Smooth muscle cell (in vitro differentiated cells): ENCODE data around the gene PRR19. TPM values are rescaled to one million over a fixed set of nuclear protein-coding genes. Genes with fewer than 3 reads are reported as not detected.

Experiments used
- DNase-seq: peaks from one replicate; lab custom pipeline; 2025; ENCODE audit not compliant: unreplicated experiment; lab: John Stamatoyannopoulos, UW
- H2AFZ ChIP-seq: fragments of 200-600 bp; sonication (generic); 2 replicates; pipeline ENCODE4 v1.6.0; 2016; ENCODE audit warnings: antibody characterized with exemption, low read depth, mild to moderate bottlenecking
- H3F3A ChIP-seq: fragments of 200-600 bp; sonication (generic); 2 replicates; pipeline ENCODE4 v1.6.0; 2017; ENCODE audit warnings: antibody characterized with exemption, low read depth
- H3K27ac ChIP-seq: fragments of 200-600 bp; sonication (generic); 2 replicates; pipeline ENCODE4 v1.5.1; 2016; ENCODE audit warnings: low read depth, mild to moderate bottlenecking
- H3K27me3 ChIP-seq: fragments of 200-600 bp; sonication (generic); 2 replicates; pipeline ENCODE4 v1.6.1; 2016; ENCODE audit warnings: low read depth, mild to moderate bottlenecking
- H3K36me3 ChIP-seq: fragments of 200-600 bp; sonication (generic); 2 replicates; pipeline ENCODE4 v1.5.1; 2016; ENCODE audit warnings: low read depth
- H3K4me1 ChIP-seq: fragments of 200-600 bp; sonication (generic); 2 replicates; pipeline ENCODE4 v1.5.1; 2016; ENCODE audit warnings: low read depth
- H3K4me2 ChIP-seq: fragments of 200-600 bp; sonication (generic); 2 replicates; pipeline ENCODE4 v1.6.0; 2016; ENCODE audit warnings: mild to moderate bottlenecking
- H3K4me3 ChIP-seq: fragments of 200-600 bp; sonication (generic); 2 replicates; pipeline ENCODE4 v1.5.1; 2016; ENCODE audit warnings: mild to moderate bottlenecking
- H3K79me2 ChIP-seq: fragments of 200-600 bp; sonication (generic); 2 replicates; pipeline ENCODE4 v1.6.0; 2016; ENCODE audit warnings: low read depth, mild to moderate bottlenecking
- H3K9ac ChIP-seq: fragments of 200-600 bp; sonication (generic); 2 replicates; pipeline ENCODE4 v1.6.0; 2016; ENCODE audit warnings: low read depth
- H3K9me3 ChIP-seq: fragments of 200-600 bp; sonication (generic); replicated peaks from 2 replicates; pipeline ENCODE4 v1.5.1; 2016; ENCODE audit warnings: low read depth
- H4K20me1 ChIP-seq: fragments of 200-600 bp; sonication (generic); 2 replicates; pipeline ENCODE4 v1.6.0; 2016; ENCODE audit warnings: low read depth
- WGBS: methylation state at CpG from one replicate; pipeline ENCODE4 v1.1.7; 2016; ENCODE audit warnings: low lambda C conversion rate; 5-methylcytosine and 5-hydroxymethylcytosine counted together
- polyA plus RNA-seq: library from polyadenylated mRNA; unstranded; fragments of >200 nt; fragmentation: Nextera tagmentation; extraction: Ambion mirVana; gene quantifications from 2 replicates; pipeline ENCODE4 v1.2.1, GENCODE V29; 2016
- total RNA-seq: library from RNA; depleted of rRNA; stranded (reverse); fragments of >200 nt; gene quantifications from 2 replicates; pipeline ENCODE4 v1.2.3, GENCODE V29; 2014
- TF ChIP-seq, protein P1 (sequence below): fragments of 200-600 bp; sonication (generic); IDR thresholded peaks from 2 replicates; pipeline ENCODE4 v1.5.1; 2017; ENCODE audit warnings: borderline replicate concordance, mild to moderate bottlenecking, antibody characterized with exemption; ENCODE audit not compliant: insufficient read depth, poor library complexity, severe bottlenecking

Gene PRR19
- total and polyA plus RNA-seq, 2 experiments from 2014 or later, result 0.45 to 0.73 TPM

DNA sequence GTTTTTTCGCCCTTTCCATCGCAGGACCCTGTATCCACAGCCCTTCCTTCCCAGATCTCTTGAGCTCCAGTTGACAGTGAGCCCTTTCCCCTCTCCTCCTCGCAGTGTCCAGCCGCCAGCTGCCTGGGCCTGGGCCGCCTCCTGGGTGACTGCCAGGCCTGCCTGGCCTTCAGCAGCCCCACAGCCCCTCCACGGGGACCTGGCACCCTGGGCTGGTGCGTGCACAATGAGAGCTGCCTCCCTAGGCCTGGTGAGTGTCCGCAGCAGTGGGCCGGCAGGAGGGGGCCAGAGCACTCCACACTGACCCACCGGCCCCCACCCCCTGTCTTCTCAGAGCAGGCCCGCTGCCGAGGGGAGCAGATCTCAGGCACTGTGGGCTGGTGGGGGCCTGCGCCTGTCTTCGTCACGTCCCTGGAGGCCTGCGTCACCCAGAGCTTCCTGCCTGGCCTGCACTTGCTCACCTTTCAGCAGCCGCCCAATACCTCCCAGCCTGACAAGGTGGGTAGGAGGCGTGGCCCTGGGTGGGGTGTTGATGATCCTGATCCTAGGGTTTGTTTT is 42.5 kb downstream of the PRR19 start:
- no peaks in the 10 kb centered on the region for H3K9me3 ChIP-seq
- H3F3A ChIP-seq, result no peaks in the 10 kb centered on the region
- no peaks in the 10 kb centered on the region for H3K4me1 ChIP-seq
- no peak overlapping the region for H3K27ac ChIP-seq
- no peaks in the 10 kb centered on the region for H3K27me3 ChIP-seq
- H4K20me1 ChIP-seq, result no peaks in the 10 kb centered on the region
- no peaks in the 10 kb centered on the region for H3K79me2 ChIP-seq
- H3K36me3 ChIP-seq, result no peaks in the 10 kb centered on the region
- no peak overlapping the region for H2AFZ ChIP-seq
- 98% methylated on average over 17 of the region's 18 CpGs for WGBS
- TF ChIP-seq, protein P1, sequence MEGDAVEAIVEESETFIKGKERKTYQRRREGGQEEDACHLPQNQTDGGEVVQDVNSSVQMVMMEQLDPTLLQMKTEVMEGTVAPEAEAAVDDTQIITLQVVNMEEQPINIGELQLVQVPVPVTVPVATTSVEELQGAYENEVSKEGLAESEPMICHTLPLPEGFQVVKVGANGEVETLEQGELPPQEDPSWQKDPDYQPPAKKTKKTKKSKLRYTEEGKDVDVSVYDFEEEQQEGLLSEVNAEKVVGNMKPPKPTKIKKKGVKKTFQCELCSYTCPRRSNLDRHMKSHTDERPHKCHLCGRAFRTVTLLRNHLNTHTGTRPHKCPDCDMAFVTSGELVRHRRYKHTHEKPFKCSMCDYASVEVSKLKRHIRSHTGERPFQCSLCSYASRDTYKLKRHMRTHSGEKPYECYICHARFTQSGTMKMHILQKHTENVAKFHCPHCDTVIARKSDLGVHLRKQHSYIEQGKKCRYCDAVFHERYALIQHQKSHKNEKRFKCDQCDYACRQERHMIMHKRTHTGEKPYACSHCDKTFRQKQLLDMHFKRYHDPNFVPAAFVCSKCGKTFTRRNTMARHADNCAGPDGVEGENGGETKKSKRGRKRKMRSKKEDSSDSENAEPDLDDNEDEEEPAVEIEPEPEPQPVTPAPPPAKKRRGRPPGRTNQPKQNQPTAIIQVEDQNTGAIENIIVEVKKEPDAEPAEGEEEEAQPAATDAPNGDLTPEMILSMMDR, result no peak
- no peak overlapping the region for H3K4me2 ChIP-seq
- no peak overlapping the region for H3K9ac ChIP-seq
- DNase-seq, result no peak
- H3K4me3 ChIP-seq, result no peak overlapping the region

DNA sequence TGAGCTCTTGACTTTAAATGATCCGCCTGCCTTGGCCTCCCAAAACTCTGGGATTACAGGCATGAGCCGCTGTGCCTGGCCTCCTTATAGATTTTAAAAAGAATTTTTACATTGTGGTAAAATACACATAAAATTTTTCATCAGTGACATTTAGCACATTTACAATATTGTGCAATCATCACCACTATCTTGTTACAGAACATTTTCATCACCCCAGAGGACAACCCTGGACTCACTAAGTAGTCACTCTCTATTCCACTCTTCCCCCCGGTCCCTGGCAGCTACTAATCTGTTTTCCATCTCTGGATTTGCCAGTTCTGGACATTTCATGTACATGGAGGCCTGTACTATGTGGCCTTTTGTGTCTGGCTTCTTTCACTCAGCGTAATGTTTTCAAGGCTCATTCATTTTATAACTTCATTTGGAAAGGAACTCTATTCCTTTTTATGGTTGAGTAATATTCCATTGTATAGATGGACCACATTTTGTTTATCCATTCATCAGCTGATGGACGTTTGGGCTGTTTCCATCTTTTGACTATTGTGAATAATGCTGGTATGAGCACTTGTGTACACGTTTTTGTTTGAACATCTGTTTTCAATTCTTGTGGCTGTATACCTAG is 43.4 kb downstream of the PRR19 start:
- DNase-seq, result no peak
- TF ChIP-seq, protein P1, result no peak
- H3F3A ChIP-seq, result no peaks in the 10 kb centered on the region
- H2AFZ ChIP-seq, result no peak overlapping the region
- H3K9me3 ChIP-seq, result no peaks in the 10 kb centered on the region
- WGBS, result 72% methylated on average over 6 of the region's 6 CpGs
- no peaks in the 10 kb centered on the region for H3K79me2 ChIP-seq
- no peaks in the 10 kb centered on the region for H4K20me1 ChIP-seq
- no peaks in the 10 kb centered on the region for H3K4me1 ChIP-seq
- no peak overlapping the region for H3K4me3 ChIP-seq
- H3K4me2 ChIP-seq, result no peak overlapping the region
- H3K9ac ChIP-seq, result no peak overlapping the region
- no peaks in the 10 kb centered on the region for H3K36me3 ChIP-seq
- H3K27me3 ChIP-seq, result no peaks in the 10 kb centered on the region
- H3K27ac ChIP-seq, result no peak overlapping the region

DNA sequence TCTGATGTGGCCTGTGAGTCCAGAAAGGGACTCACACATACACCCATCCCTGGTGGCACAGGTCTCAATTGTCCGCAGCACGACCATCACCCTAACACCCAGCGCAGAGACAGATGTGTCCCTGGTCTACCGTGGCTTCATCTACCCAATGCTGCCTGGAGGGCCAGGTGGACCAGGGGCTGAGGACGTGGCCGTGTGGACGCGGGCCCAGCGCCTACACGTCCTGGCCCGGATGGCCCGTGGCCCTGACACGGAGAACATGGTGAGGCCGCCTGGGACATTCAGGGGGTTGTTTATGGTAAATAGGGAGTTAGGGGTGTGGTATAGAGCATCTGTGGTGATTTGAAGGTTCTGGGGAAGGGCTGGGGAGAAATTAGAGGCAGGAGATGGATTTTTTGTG is 46.3 kb downstream of the PRR19 start:
- 95% methylated on average over 14 of the region's 14 CpGs for WGBS
- Histone ChIP-seq H3K27me3 (no peaks in the 10 kb centered on the region), H3K4me2 (no peak overlapping the region), H3K27ac (no peak overlapping the region), H3K9ac (no peak overlapping the region), H3K79me2 (no peaks in the 10 kb centered on the region), H3K4me3 (no peak overlapping the region), H3K9me3 (no peaks in the 10 kb centered on the region), H3K36me3 (no peaks in the 10 kb centered on the region), H2AFZ (no peak overlapping the region), H3F3A (no peaks in the 10 kb centered on the region), H4K20me1 (no peaks in the 10 kb centered on the region), H3K4me1 (no peaks in the 10 kb centered on the region)
- TF ChIP-seq, protein P1, result no peak
- DNase-seq, result no peak

DNA sequence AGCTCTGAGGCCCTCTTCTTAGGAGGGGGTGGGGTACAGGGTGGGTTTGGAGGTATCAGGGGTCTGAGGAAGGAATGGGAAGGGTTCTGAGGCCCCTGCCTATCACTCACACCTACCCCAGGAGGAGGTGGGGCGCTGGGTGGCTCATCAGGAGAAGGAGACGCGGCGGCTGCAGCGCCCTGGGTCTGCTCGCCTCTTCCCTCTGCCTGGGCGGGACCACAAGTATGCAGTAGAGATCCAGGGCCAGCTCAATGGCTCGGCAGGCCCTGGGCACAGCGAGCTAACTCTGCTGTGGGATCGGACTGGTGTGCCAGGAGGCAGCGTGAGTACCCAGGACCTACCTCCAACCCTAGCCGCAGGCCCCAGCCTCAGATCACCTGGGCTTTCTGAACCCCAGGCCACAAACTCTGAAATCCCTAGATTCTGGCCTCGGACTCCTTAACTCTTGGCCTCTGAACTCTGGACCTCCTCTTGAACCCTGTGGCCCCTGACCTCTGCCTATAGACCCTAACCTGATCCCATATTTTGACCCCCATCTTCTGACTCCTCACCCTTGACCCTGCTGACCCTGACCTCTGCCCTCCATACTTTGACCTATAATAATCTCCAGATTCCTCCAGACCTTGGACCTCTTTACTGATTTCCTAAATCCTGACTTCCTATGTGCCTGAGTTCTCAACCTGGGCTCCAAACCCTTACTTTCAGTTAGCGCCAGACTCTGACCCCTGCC is 47.6 kb downstream of the PRR19 start:
- Histone ChIP-seq H3K4me2 (no peak overlapping the region), H3K27ac (no peak overlapping the region), H3K79me2 (no peaks in the 10 kb centered on the region), H3K27me3 (no peaks in the 10 kb centered on the region), H3K9me3 (no peaks in the 10 kb centered on the region), H4K20me1 (no peaks in the 10 kb centered on the region), H3K36me3 (no peaks in the 10 kb centered on the region), H3F3A (no peaks in the 10 kb centered on the region), H3K4me3 (no peak overlapping the region), H2AFZ (no peak overlapping the region), H3K9ac (no peak overlapping the region), H3K4me1 (no peaks in the 10 kb centered on the region)
- WGBS, result 99% methylated on average over 5 of the region's 14 CpGs
- TF ChIP-seq, protein P1, result no peak
- no peak for DNase-seq
